AG09309 (cell line): ENCODE data around the gene SCN4A.

Experiments used
- DNase-seq: peaks from one replicate; pipeline ENCODE4 v3.0.0-alpha.2; 2010; ENCODE audit warnings: low read depth
- H3K4me3 ChIP-seq: 2 replicates; pipeline ENCODE4 v1.5.1; 2011; ENCODE audit warnings: mild to moderate bottlenecking, low read depth, low read length, moderate library complexity; ENCODE audit not compliant: control insufficient read depth
- CTCF ChIP-seq: IDR thresholded peaks from 2 replicates; pipeline ENCODE4 v1.5.1; 2011; ENCODE audit warnings: mild to moderate bottlenecking, low read depth, low read length, inconsistent platforms; ENCODE audit not compliant: insufficient read depth, control insufficient read depth; ENCODE audit errors: missing control alignments

SCN4A gene

GRCh38 chr17:64001763-64002529 is 29.2 kb upstream of the SCN4A start:
- DNase-seq: no peak
- no peak overlapping the region for H3K4me3 ChIP-seq
- no peak for TF ChIP-seq CTCF

- TF ChIP-seq CTCF: no peak
- no peak overlapping the region for H3K4me3 ChIP-seq
- no peak for DNase-seq
Observed at GRCh38 chr17:64001091-64001579, 28.4 kb upstream of the SCN4A start.

GRCh38 chr17:63999680-64000531 is 27.2 kb upstream of the SCN4A start:
- DNase-seq: no peak
- H3K4me3 ChIP-seq: no peak overlapping the region
- TF ChIP-seq CTCF: no peak

- H3K4me3 ChIP-seq: peak overlapping the region; percentile 74
- TF ChIP-seq CTCF: no peak
Observed at GRCh38 chr17:63998721-63999679, 26.3 kb upstream of the SCN4A start.

GRCh38 chr17:63998050-63998720 is 25.5 kb upstream of the SCN4A start, which contains the start of gene PRR29:
TSS of gene PRR29 (plus strand) at chr17:63998351. CDS start at chr17:63998365, 14 bp downstream.
- no peak for DNase-seq
- TF ChIP-seq CTCF: no peak
- peak within 1 kb of the TSS; percentile 74 for H3K4me3 ChIP-seq

More at GRCh38 chr17:63998721-63999679, 26.3 kb upstream of the SCN4A start:
- no peak for DNase-seq
